ENCODE data around the gene KCNJ1. TPM values are rescaled to one million over a fixed set of nuclear protein-coding genes. Genes with fewer than 3 reads are reported as not detected.

Gene KCNJ1
- total RNA-seq, 1 experiment from 2014 or later: not detected

DNA sequence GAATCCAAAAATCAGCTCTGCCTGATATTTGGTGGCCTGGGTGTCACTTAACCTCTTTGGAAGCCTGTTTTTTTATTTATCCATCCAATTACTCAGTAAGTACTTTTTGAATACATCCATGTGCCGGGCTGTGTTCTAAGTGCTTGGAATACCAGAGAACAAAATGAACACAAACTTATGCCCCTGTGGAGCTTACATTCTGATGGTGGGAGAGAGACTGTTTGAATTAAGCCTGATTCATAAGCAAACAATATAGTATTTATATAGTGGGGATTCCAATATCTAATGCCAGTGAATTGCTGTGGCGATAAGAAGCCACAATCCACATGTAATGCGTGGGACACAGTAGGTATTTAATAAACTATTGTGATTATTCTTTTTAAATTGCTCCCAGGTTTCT lies 43.5 kb upstream of the KCNJ1 start:
- H3K27me3 ChIP-seq (ENCODE audit: low read length): no peaks in the 10 kb centered on the region
- no peaks in the 10 kb centered on the region for H4K20me1 ChIP-seq (ENCODE audit: insufficient read depth, low read depth, low read length)

GRCh38 chr11:128909438-128910125 lies 42.5 kb upstream of the KCNJ1 start:
- Histone ChIP-seq H3K4me2 (ENCODE audit: low read depth, low read length, poor library complexity, severe bottlenecking) (no peak overlapping the region), H4K20me1 (ENCODE audit: insufficient read depth, low read depth, low read length) (no peaks in the 10 kb centered on the region), H3K4me3 (ENCODE audit: low read length) (no peak overlapping the region), H3K9me2 (replicated peaks; ENCODE audit: insufficient read depth, low read length) (no peaks in the 10 kb centered on the region), H3K27me3 (ENCODE audit: low read length) (no peaks in the 10 kb centered on the region), H3K9me3 (ENCODE audit: low read length) (no peaks in the 10 kb centered on the region), H3K36me3 (ENCODE audit: insufficient read depth, low read length) (no peaks in the 10 kb centered on the region), H2AFZ (ENCODE audit: low read length) (no peak overlapping the region), H3K79me2 (ENCODE audit: low read length) (no peaks in the 10 kb centered on the region), H3K4me1 (ENCODE audit: low read length) (no peaks in the 10 kb centered on the region), H3K27ac (ENCODE audit: low read length) (no peak overlapping the region), H3K9ac (ENCODE audit: low read length) (no peak overlapping the region)
- no peak for DNase-seq

More for the DNA sequence above, 43.5 kb upstream of the KCNJ1 start:
- no peaks in the 10 kb centered on the region for H3K79me2 ChIP-seq (ENCODE audit: low read length)
- no peak overlapping the region for H3K27ac ChIP-seq (ENCODE audit: low read length)
- no peaks in the 10 kb centered on the region for H3K36me3 ChIP-seq (ENCODE audit: insufficient read depth, low read length)
- no peak overlapping the region for H2AFZ ChIP-seq (ENCODE audit: low read length)
- no peaks in the 10 kb centered on the region for H3K9me2 ChIP-seq (replicated peaks; ENCODE audit: insufficient read depth, low read length)
- DNase-seq: no peak
- no peak overlapping the region for H3K4me3 ChIP-seq (ENCODE audit: low read length)
- no peak overlapping the region for H3K4me2 ChIP-seq (ENCODE audit: low read depth, low read length, poor library complexity, severe bottlenecking)
- no peaks in the 10 kb centered on the region for H3K4me1 ChIP-seq (ENCODE audit: low read length)
- H3K9me3 ChIP-seq (ENCODE audit: low read length): no peaks in the 10 kb centered on the region
- H3K9ac ChIP-seq (ENCODE audit: low read length): no peak overlapping the region

DNA sequence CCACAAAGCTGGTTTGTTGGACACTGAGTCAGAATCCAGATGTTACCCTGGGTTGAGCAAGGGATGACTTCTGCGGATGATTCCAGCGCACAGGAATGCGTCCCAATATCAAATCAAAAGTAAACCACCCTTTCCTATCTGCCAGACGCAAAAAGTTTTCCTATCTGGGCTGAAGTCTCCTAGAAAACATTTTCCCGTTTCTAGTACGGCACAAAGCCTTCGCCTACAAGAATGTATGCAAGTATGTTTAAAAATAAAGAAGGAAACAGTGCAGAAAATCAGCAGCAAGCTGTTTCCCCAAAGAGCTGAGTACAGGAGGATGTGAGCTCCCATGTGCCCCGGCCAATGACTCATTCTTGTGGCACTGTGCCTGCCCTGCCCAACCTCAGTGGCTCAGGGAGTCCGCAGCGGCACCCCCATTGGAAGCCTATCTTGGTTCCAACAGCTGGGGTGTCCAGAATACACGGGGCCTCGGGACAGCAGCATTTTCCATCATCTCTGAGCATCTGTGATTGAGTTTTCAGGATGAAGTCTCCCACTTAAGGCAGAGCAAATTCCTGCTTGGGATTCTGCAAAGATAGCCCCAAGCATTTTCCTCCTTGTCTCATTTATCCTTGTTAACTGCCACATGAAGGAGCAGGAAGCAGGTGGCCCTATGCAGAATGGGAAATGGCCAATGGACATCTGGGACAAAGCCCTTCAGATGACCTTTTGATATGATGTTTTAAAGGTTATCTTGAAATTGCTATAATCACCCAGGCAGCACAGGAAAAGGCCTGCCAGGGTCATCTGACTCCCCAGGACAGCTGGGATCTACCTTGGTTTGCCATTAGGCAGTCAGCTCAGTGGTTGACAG lies 41.5 kb upstream of the KCNJ1 start:
- no peak overlapping the region for H3K9ac ChIP-seq (ENCODE audit: low read length)
- no peaks in the 10 kb centered on the region for H3K27me3 ChIP-seq (ENCODE audit: low read length)
- no peaks in the 10 kb centered on the region for H3K4me1 ChIP-seq (ENCODE audit: low read length)
- no peaks in the 10 kb centered on the region for H3K9me3 ChIP-seq (ENCODE audit: low read length)
- H3K9me2 ChIP-seq (replicated peaks; ENCODE audit: insufficient read depth, low read length): no peaks in the 10 kb centered on the region
- no peaks in the 10 kb centered on the region for H4K20me1 ChIP-seq (ENCODE audit: insufficient read depth, low read depth, low read length)
- no peak overlapping the region for H3K27ac ChIP-seq (ENCODE audit: low read length)
- DNase-seq: no peak
- no peaks in the 10 kb centered on the region for H3K79me2 ChIP-seq (ENCODE audit: low read length)
- H3K4me2 ChIP-seq (ENCODE audit: low read depth, low read length, poor library complexity, severe bottlenecking): no peak overlapping the region
- no peak overlapping the region for H3K4me3 ChIP-seq (ENCODE audit: low read length)
- H3K36me3 ChIP-seq (ENCODE audit: insufficient read depth, low read length): no peaks in the 10 kb centered on the region
- no peak overlapping the region for H2AFZ ChIP-seq (ENCODE audit: low read length)

- Histone ChIP-seq H3K27me3 (ENCODE audit: low read length) (no peaks in the 10 kb centered on the region), H4K20me1 (ENCODE audit: insufficient read depth, low read depth, low read length) (no peaks in the 10 kb centered on the region), H3K9ac (ENCODE audit: low read length) (no peak overlapping the region), H3K9me3 (ENCODE audit: low read length) (no peaks in the 10 kb centered on the region), H3K36me3 (ENCODE audit: insufficient read depth, low read length) (no peaks in the 10 kb centered on the region), H3K9me2 (replicated peaks; ENCODE audit: insufficient read depth, low read length) (no peaks in the 10 kb centered on the region), H3K4me1 (ENCODE audit: low read length) (no peaks in the 10 kb centered on the region), H3K79me2 (ENCODE audit: low read length) (no peaks in the 10 kb centered on the region), H3K27ac (ENCODE audit: low read length) (no peak overlapping the region), H3K4me3 (ENCODE audit: low read length) (no peak overlapping the region), H2AFZ (ENCODE audit: low read length) (no peak overlapping the region), H3K4me2 (ENCODE audit: low read depth, low read length, poor library complexity, severe bottlenecking) (no peak overlapping the region)
- no peak for DNase-seq
Observed at GRCh38 chr11:128907585-128907984, 40.5 kb upstream of the KCNJ1 start.

- Histone ChIP-seq H3K9me3 (ENCODE audit: low read length) (no peaks in the 10 kb centered on the region), H3K27me3 (ENCODE audit: low read length) (no peaks in the 10 kb centered on the region), H3K79me2 (ENCODE audit: low read length) (no peaks in the 10 kb centered on the region), H3K27ac (ENCODE audit: low read length) (no peak overlapping the region), H3K4me1 (ENCODE audit: low read length) (no peaks in the 10 kb centered on the region), H2AFZ (ENCODE audit: low read length) (no peak overlapping the region), H3K36me3 (ENCODE audit: insufficient read depth, low read length) (no peaks in the 10 kb centered on the region), H3K4me2 (ENCODE audit: low read depth, low read length, poor library complexity, severe bottlenecking) (no peak overlapping the region), H4K20me1 (ENCODE audit: insufficient read depth, low read depth, low read length) (no peaks in the 10 kb centered on the region), H3K4me3 (ENCODE audit: low read length) (no peak overlapping the region), H3K9me2 (replicated peaks; ENCODE audit: insufficient read depth, low read length) (no peaks in the 10 kb centered on the region), H3K9ac (ENCODE audit: low read length) (no peak overlapping the region)
- DNase-seq: no peak
Observed at GRCh38 chr11:128906185-128907050, 39.3 kb upstream of the KCNJ1 start.

GRCh38 chr11:128905345-128906184 lies 38.5 kb upstream of the KCNJ1 start:
- Histone ChIP-seq H3K4me1 (ENCODE audit: low read length) (no peaks in the 10 kb centered on the region), H3K9me3 (ENCODE audit: low read length) (no peaks in the 10 kb centered on the region), H3K9me2 (replicated peaks; ENCODE audit: insufficient read depth, low read length) (no peaks in the 10 kb centered on the region), H3K9ac (ENCODE audit: low read length) (no peak overlapping the region), H3K36me3 (ENCODE audit: insufficient read depth, low read length) (no peaks in the 10 kb centered on the region), H4K20me1 (ENCODE audit: insufficient read depth, low read depth, low read length) (no peaks in the 10 kb centered on the region), H3K27ac (ENCODE audit: low read length) (no peak overlapping the region), H3K4me3 (ENCODE audit: low read length) (no peak overlapping the region), H3K4me2 (ENCODE audit: low read depth, low read length, poor library complexity, severe bottlenecking) (no peak overlapping the region), H3K79me2 (ENCODE audit: low read length) (no peaks in the 10 kb centered on the region), H3K27me3 (ENCODE audit: low read length) (no peaks in the 10 kb centered on the region), H2AFZ (ENCODE audit: low read length) (no peak overlapping the region)
- no peak for DNase-seq

GRCh38 chr11:128904656-128905344 lies 37.7 kb upstream of the KCNJ1 start:
- no peak for DNase-seq
- Histone ChIP-seq H3K4me2 (ENCODE audit: low read depth, low read length, poor library complexity, severe bottlenecking) (no peak overlapping the region), H4K20me1 (ENCODE audit: insufficient read depth, low read depth, low read length) (no peaks in the 10 kb centered on the region), H3K36me3 (ENCODE audit: insufficient read depth, low read length) (no peaks in the 10 kb centered on the region), H3K27ac (ENCODE audit: low read length) (no peak overlapping the region), H3K79me2 (ENCODE audit: low read length) (no peaks in the 10 kb centered on the region), H3K9me2 (replicated peaks; ENCODE audit: insufficient read depth, low read length) (no peaks in the 10 kb centered on the region), H2AFZ (ENCODE audit: low read length) (no peak overlapping the region), H3K9me3 (ENCODE audit: low read length) (no peaks in the 10 kb centered on the region), H3K4me3 (ENCODE audit: low read length) (no peak overlapping the region), H3K4me1 (ENCODE audit: low read length) (no peaks in the 10 kb centered on the region), H3K9ac (ENCODE audit: low read length) (no peak overlapping the region), H3K27me3 (ENCODE audit: low read length) (no peaks in the 10 kb centered on the region)
